ENCODE results near the gene RIMKLB.
"Not testable (repeated sequence)": the region's sequence is repeated elsewhere in the genome, so short reads cannot be mapped to it uniquely, and the experiment has no call there.

The RIMKLB gene

GRCh38 chr12:8779862-8780261 lies 82.1 kb downstream of the RIMKLB start:
- DNase-seq = no peak

- DNase-seq = peak; percentile 15
Measured at GRCh38 chr12:8780389-8780788, 82.6 kb downstream of the RIMKLB start.

- DNase-seq = no peak
Measured at GRCh38 chr12:8781381-8782127, 83.8 kb downstream of the RIMKLB start.

- no peak for DNase-seq
Measured at GRCh38 chr12:8784290-8784888, 86.6 kb downstream of the RIMKLB start.

GRCh38 chr12:8785499-8785898 lies 87.7 kb downstream of the RIMKLB start:
- DNase-seq = no peak

- not testable (repeated sequence) for DNase-seq
Measured at GRCh38 chr12:8787206-8787605, 89.4 kb downstream of the RIMKLB start.

- DNase-seq = not testable (repeated sequence)
Measured at GRCh38 chr12:8788706-8789105, 90.9 kb downstream of the RIMKLB start.

GRCh38 chr12:8789341-8790013 lies 91.7 kb downstream of the RIMKLB start:
- DNase-seq = not testable (repeated sequence)

- DNase-seq = peak; percentile 29
Measured at GRCh38 chr12:8793226-8793625, 95.4 kb downstream of the RIMKLB start.

GRCh38 chr12:8794611-8795010 lies 96.8 kb downstream of the RIMKLB start:
- DNase-seq = not testable (repeated sequence)

- no peak for DNase-seq
Measured at GRCh38 chr12:8796831-8797626, 99.2 kb downstream of the RIMKLB start.

- DNase-seq = not testable (repeated sequence)
Measured at GRCh38 chr12:8801213-8801612, 103.4 kb downstream of the RIMKLB start.

- DNase-seq = not testable (repeated sequence)
Measured at GRCh38 chr12:8804833-8805232, 107.0 kb downstream of the RIMKLB start.

GRCh38 chr12:8805487-8805886 lies 107.7 kb downstream of the RIMKLB start:
- not testable (repeated sequence) for DNase-seq

- DNase-seq = not testable (repeated sequence)
Measured at GRCh38 chr12:8807084-8807483, 109.3 kb downstream of the RIMKLB start.

- DNase-seq = not testable (repeated sequence)
Measured at GRCh38 chr12:8810112-8810511, 112.3 kb downstream of the RIMKLB start.

- DNase-seq = peak; percentile 31
Measured at GRCh38 chr12:8813572-8814357, 116.0 kb downstream of the RIMKLB start.

GRCh38 chr12:8816448-8817050 lies 118.8 kb downstream of the RIMKLB start:
- peak; percentile 19 for DNase-seq

- no peak for DNase-seq
Measured at GRCh38 chr12:8817856-8818255, 120.1 kb downstream of the RIMKLB start.

- DNase-seq = no peak
Measured at GRCh38 chr12:8818526-8818925, 120.7 kb downstream of the RIMKLB start.

GRCh38 chr12:8819666-8819980 lies 121.8 kb downstream of the RIMKLB start:
- DNase-seq = no peak

Data from suppressor macrophage treated with lipopolysaccharide for 4 hours (primary cell).